Retinal pigment epithelial cell (primary cell): ENCODE measurements around the gene CKM.

Experiments used
- DNase-seq: peaks from one replicate; pipeline ENCODE4 v3.0.0-alpha.2; 2010; ENCODE audit warnings: low read depth
- H3K4me3 ChIP-seq: 2 replicates; pipeline ENCODE4 v1.5.1; 2011; ENCODE audit warnings: mild to moderate bottlenecking, low read length, control low read depth, moderate library complexity
- CTCF ChIP-seq: conservative IDR thresholded peaks from 2 replicates; pipeline ENCODE4 v1.5.1; 2011; ENCODE audit warnings: low read depth, low read length, control low read depth, inconsistent platforms

The CKM gene

GRCh38 chr19:45302416-45302815 lies 20.3 kb downstream of the CKM start:
- DNase-seq: no peak
- no peak for TF ChIP-seq CTCF
- H3K4me3 ChIP-seq: no peak overlapping the region

DNA sequence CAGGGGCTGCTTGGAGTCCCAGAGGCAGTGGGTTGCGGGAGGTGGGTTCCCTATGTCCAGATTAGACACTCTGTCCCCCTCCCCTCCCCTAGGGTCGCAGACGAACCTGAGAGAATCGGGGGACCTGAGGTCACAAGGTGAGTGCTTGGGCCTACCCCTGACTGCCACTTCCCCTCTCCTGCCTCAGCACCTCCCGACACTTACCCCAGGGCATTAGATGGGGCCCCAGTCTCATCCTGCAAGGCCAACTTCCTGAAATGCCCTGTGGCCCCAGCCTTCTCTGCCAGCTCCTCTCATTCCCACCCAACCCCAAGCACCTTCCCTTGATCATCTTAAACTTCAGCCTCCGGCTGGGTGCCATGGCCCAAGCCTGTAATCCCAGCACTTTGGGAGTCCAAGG lies 23.0 kb downstream of the CKM start:
- no peak for TF ChIP-seq CTCF
- DNase-seq: no peak

GRCh38 chr19:45298264-45298663 lies 24.4 kb downstream of the CKM start:
- TF ChIP-seq CTCF: no peak
- no peak overlapping the region for H3K4me3 ChIP-seq
- no peak for DNase-seq

More for the DNA sequence above, 23.0 kb downstream of the CKM start:
- no peak overlapping the region for H3K4me3 ChIP-seq

DNA sequence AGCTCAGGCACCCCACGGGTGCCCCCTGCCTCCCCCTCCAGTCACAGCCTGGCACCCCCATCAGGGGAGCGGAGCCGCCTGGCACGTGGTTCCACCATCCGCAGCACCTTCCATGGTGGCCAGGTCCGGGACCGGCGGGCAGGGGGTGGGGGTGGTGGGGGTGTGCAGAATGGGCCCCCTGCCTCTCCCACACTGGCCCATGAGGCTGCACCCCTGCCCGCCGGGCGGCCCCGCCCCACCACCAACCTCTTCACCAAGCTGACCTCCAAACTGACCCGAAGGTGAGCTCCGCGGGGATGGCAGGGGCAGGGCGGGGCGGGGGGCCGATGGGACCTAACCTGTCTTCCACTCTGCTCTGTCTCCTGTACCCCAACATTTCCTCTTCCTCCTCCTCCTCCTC lies 25.0 kb downstream of the CKM start:
- DNase-seq: no peak
- TF ChIP-seq CTCF: no peak
- H3K4me3 ChIP-seq: no peak overlapping the region

GRCh38 chr19:45296355-45296754 lies 26.3 kb downstream of the CKM start:
- DNase-seq: no peak
- H3K4me3 ChIP-seq: no peak overlapping the region
- no peak for TF ChIP-seq CTCF

DNA sequence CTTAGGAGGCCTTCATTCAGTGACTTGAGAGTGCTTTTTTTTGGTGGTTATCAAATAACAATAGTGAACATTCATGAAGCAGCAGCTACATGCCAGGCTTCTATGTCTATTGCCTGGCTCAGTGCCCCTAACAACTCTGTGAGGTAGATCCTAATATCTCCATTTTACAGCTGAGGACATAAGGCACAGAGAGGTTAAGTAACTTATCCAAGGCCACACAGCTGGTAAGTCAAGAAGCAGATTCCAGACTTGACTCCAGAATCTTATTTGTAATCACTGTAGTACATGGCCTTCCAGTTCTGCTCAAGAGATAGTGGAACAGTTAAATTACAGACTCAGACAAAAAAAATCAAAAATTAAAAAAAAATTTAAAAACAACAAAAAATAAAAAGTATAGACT lies 26.8 kb downstream of the CKM start:
- no peak for DNase-seq
- no peak for TF ChIP-seq CTCF
- H3K4me3 ChIP-seq: no peak overlapping the region

DNA sequence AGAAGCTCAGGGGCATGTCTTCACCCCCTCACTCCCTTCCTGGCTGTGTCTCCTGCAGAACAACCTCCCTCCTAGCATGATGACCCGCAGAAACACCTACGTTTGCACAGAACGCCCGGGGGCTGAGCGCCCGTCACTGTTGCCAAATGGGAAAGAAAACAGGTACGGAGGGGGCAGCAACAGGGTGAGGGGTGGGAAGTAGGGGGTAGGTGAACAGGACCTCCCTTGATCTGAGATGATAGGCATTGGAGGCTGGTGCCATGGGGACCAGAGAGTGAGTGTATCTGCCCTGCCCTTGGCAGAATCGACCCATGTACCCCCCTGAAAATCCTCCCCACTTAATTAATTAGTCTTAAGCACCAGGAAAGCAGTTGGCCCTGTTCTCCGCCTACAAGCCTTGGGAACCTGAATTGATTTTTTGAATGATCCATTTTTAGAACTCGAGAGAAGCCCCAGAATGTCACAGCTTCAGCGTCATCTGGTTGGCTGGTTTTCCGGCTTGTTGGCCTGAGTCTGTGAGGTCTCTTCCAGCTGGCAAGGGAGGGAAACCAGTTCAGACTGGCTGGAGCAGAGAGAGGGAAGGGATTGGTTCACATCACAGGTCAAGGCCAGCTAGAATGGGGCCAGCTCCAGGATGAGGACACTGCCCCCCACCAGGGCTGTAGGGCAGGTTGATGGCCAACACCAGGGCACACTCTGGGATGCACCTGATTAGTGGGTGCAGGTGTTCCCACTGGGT lies 28.2 kb downstream of the CKM start:
- DNase-seq: no peak
- TF ChIP-seq CTCF: no peak
- H3K4me3 ChIP-seq: no peak overlapping the region
